ENCODE measurements around the gene SFT2D3.

SFT2D3 gene

DNA sequence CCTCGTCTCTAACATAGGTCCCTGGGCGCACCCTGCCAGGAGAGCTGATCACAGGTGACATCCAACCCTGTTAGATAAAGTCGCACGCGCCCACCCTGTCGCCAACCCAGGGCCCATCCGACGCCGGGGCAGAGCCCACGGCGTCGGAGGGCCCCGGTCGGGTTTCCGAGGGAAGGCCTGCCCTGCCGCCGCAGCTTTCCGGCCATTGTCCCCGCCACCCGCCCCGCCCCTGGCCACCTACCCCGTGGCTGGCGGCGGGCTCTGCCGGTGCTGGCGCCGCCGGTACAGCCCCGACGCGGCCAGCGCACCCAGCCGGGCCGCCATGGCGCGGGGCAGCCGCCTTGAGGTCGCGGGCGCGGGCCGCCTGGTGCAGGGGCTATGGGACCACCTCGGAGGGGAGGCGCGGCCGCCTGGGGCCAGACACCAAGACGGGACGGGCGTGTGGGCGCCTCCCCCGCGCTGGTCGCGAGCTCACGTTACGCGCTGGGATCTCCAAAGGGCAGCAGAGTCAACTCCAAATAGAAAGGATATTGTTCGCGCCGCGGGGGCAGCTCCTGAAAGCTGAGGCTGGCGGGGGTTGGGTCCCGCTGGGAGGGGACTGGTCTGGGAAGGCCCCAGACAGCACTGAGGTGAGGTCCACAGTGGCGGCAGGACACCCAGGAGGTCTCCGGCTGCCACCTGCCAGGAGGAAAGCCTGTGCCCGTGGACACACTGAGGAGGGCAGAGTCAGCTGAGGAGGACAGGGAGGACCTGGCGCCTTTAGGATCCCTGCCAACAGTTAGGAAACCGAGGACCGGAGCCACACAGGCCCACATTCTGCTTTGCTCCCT, 37.0 kb upstream of the SFT2D3 start:
- DNase-seq (ENCODE audit: low read depth in 2 of 2) = no peak

DNA sequence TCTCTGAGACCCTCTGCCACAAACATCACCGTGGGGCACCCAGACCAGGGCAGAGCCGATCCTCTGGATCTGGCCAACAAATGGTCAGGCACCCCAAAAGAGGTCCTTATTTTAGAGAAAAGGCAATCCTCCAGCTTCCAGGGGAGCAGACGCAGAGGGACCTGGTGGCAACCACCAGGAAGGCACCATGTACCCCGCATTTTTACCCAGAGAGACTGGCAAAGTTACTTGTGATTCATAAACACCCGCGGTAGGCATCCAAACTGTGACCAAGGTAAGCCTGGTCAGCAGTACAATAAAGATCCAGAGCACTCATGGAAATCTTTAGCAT, 36.4 kb upstream of the SFT2D3 start:
- no peak for DNase-seq (ENCODE audit: low read depth in 2 of 2)

DNA sequence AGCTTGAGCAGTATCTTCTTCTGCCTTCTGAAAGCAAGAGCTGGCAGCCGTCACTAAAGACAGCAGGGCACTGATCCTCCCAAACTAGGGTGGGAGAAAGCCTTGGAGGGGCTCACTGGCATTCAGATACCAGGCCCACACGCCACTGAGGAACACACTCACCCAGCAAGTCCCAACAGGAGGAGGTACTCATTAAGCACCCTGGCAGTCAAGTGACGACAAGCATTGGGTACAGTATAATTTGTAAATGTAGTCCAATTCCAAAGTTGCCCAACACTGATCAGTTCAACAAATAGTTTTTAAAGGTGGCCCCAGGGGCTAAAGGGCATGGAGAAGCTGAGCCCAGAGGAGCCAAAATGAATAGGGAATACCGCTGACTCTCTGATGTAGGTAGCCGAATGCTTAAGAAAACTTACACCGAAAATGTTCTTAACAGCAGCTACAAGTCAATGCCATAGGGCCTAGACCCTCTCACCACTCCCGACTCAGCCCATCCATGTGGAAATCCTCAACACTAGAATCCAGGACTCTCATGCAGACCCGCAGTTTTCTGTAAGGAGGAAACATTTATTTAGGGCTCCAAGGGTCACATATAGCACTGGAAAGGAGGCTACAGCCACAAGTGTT, 35.9 kb upstream of the SFT2D3 start:
- no peak for DNase-seq (ENCODE audit: low read depth in 2 of 2)

DNA sequence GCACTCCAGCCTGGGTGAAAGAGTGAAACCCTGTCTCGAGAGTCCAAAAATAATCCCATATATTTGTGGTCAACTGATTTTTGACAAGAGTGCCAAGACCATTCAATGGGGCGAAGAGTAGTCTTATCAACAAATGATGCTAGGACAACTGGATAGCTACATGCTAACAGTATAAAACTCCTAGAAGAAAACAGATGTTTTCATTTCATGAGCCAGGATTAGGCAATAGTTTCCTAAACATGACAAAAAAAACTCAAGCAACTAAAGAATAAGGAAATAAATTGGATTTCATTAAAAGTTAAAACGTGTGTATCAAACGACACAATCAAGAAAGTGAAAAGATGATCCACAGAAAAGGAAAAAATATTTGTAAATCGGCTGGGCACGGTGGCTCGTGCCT, 32.2 kb upstream of the SFT2D3 start:
- no peak for DNase-seq (ENCODE audit: low read depth in 2 of 2)

DNA sequence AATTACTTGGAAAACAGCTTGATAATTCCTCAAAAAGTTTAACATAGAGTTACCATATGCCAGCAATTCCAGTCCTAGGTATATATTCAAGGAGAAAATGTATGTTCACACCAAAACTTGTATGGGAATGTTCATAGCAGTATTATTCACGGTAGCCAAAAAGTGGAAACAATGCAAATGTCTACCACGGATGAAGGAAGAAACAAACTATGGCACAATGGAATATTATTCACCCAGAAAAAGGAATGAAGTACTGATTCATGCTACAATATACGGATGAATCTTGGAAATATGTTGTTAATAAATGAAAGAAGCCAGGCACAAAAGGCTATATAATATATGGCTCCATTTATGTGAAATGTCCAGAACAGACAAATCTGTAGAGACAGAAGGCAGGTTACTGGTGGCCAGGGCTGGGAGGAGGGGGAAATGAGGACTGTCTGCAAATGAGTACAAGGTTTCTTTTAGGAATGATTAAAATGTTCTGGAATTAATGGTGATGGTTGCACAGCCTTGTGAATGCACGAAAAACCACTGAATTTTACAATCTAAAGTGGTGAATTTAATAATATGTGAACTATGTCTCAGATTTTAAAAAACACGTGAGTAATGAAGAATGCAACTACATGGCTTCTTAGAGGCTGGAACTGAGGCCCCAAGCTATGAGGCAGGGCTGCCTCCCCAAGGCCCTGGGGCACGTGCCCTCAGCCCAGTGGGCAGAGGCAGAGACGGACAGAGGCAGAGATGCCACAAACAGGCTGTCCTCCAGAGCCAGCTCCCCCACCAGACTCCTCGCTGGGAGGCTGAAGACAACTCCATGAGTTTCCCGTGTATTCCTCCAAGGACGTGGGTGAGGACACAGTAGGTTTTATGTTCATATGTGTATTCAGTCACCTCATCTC, 31.0 kb upstream of the SFT2D3 start:
- DNase-seq (ENCODE audit: low read depth in 2 of 2) = no peak

DNA sequence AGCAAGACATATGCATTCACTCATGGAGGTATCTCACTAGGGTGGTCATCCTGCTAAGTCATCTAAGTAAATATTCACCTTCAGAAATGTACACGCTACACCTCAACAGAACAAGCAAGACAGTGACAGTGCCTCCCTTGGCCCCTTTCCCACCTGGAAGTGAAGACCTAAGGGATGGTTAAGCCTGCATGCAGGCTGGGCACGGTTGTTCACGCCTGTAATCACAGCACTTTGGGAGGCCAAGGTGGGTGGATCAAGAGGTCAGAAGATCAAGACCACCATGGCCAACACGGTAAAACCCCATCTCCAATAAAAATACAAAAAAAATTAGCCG, 30.4 kb upstream of the SFT2D3 start:
- no peak for DNase-seq (ENCODE audit: low read depth in 2 of 2)

DNA sequence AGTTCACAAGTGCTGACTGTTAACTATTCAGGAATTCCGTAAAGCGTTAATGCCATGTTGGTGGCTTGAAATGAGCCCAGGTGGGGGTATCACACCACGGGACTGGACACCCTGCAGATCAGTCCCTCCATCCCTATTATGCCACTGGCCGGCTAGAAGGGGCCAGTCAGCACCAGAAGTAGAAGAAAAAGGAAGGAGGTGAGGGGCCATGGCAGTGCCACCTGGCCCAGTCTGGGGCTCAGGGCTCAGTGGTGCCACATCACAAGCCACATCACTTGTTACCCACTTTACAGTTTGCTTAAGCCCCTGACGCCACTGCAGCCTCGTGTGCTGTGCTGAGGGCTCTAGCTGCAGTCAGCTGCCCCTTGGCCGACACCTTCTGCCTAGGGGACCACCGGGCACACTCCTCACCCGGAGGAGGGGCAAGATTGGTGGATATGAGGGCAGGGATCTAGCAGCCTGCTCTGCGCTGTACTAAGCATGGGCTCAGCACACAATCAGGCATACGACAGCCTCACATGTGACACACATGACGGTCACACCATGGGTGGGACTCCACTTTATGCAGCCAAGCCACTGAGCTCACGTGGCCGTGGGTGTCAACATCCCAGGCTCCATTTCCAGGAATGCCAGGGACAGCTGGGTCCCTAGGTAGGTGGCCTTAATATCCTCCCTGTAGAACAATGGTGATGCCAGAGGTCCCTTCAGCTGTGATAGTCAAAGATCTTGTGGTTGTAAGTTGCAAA, 29.6 kb upstream of the SFT2D3 start:
- no peak for DNase-seq (ENCODE audit: low read depth in 2 of 2)

DNA sequence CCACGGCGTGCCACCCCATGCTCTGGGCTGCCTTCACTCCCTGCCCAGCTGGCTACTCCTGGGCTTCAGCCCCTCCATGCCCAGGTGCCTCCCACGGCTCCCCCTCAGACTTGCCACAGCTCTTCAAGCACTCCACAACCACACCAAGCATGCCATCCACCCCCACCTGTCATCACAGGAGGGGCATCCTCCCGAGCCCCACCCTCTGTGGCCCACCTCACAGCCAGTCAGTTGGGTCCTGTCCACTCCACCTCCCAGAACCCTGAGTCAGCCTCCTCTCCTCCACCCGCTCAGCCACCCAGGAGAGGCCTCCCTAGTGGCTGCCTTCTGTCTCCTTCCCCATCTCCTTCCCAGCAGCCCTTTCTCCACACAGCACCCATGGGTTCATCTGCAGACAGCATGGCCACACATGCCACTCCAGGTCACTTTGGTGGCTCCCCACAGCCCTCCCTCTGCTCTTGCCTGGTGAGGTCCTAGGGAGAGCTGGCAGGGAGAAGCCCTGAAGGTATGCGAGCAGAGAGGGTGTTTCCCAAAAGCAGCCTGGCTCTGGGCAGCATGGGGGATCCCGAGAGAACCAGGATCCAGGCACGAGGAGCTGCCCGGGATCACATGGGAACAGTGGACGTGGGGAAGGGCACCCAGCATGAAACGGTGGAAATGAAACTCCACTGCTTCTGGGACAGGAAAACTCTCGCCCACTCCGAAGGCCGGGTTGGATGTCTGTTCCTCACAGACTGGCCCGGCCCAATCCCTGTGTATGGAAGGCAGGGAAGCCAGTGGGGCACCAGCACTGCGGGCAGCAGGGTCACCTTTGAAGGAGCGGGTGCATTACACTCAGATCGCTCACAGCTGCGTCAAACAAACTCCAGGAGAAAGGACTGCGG, 28.7 kb upstream of the SFT2D3 start:
- DNase-seq (ENCODE audit: low read depth in 2 of 2) = no peak

DNA sequence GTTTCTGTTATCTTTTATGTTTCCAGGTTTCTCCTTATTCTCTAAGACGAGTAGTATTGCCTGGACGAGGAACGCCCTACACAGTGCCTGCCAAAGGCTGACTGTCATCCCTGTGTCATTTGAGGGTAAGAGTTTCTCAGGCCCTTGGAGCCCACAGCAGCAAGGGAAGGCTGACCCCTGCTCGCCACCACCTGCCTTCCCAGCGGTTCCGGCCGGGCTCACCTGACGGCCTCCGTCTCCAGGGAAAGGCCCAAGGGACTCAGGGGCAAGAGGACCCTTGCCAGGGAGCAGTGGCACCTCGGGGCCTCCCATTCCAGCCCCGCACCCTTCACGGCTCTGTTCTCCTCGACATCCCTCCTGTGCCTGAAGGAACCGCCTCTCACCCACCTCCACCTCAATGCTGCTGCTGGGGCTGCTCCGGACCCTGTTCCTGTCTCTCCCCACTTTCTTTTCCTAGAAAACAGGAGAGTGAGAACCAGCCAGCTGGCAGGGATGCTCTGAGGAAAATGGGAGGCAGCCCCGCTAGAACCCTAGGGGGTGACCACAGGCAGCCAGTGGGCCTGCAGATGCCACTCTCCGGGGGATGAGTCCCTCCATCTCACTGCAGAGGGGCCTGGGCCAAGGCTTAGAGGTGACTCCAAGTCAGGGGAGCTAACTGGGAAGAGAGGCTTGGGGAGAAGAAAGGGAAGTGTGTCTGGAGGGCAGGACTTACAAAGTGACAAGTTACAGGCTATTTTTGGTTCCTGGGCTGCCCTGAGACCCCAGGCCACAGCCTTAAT, 27.8 kb upstream of the SFT2D3 start:
- no peak for DNase-seq (ENCODE audit: low read depth in 2 of 2)

DNA sequence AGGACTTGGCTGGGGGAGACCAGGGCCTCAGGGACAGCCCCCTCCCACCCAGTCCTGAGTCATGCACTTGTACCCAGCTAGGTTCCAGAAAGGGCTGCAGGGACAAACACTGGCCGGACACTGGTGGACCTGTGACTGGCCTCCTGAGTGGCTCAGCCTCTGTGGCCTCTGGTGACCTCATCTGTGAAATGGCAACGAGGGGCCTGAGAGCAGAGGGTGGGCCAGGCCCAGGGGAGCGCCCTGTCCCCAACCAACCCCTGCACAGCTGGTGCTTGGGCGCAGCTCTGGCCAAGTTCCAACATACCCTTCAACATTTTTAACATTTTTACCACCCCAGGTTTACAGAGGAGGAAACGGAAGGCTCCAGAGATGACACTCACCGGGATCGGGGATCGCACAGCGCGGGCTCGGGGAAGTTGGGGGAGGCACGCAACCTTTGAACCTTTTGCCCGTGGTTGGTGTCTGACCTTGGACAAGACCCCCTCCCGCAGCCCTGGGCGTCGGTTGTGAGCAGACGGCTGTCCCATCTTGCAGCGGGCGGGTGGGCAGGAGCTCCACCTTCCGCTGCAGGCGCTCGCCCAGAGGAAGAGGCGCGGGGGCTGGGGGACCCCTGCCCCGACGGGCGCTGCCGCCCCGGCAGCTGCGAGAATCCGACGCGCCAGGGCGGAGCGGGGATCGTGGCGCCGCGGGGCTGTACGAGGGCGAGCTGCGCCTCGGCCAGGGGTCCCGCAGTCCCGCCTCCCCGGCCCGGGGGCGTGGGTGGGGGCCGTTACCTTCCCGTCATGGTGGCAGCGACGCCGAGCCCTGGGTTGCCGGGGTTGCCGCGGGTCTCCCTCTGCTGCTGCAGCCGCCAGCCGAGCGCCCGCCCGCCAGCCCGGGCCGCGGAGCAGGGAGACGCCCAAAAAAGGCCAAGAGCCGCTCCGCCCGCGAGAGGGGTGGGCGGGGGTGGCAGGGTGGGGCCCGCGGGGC, 26.8 kb upstream of the SFT2D3 start:
- DNase-seq (ENCODE audit: low read depth in 2 of 2) = no peak

DNA sequence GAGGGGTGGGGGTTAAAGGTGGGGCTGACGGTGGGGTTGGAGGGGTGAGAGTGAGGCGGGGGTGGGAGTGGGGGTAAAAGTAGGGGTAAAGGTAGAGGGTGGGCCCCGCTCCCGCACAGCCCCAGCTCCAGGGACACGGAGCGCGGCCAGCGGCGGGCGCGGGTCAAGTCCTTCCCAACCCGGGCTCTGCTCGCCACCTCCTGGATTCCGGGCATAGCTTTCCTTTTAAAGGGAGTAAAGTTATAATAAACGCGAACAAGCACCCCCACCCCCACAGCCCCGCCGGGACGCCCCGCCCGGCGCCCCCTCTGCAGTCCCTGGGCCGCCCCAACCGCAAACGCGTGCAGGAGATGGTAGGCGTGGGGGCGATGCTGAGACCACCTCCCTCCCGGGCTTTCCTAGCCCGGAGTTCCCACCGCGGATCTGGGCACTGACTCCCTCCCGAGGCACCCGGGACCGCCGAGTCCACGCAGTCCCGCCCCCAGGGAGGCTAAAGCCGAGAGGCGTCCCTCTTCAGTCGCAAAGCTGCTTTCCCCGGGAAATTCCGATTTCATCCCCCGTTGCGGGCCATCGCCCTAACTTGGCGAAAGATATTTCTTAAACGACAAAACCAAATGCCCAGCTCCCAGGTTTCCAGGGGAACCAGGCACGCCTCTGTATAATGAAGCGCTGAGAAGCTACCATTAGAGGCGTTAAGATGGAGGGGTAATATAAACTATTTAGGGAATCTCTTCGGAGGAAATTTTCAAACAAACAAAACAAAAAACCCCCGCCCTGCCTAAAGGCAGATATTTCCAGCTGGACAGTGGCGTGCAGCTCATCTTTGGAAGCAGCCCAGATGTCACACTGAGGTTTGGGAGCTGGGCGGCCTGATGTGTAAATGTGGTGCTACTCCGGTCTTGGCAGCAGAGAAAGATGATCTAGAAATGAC, 25.7 kb upstream of the SFT2D3 start, which contains the start of gene LIMS2:
TSS of gene LIMS2 (minus strand) at position 200 of the 931 bp plus-strand sequence. CDS start 506 bp downstream, outside the sequence.
- no peak for DNase-seq (ENCODE audit: low read depth in 2 of 2)

DNA sequence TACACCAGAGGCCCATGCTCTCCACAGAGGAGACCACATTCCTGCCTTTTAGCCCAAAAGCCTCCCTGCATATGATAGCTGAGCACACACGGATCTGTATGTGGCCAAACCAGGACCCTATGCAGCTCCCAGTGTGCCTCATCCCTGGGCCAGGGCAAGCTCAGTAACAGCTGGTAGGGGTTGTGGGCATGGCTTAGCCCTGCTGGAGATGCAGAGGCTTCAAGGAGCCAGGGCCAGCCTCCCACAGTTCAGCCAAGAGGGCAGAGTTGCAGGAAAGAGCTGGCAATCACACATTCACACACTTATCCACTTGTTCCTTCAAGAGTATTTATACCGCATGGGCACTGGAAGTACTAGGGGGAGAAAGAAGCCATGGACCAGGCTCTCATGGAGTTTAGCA, 24.4 kb upstream of the SFT2D3 start:
- no peak for DNase-seq (ENCODE audit: low read depth in 2 of 2)

DNA sequence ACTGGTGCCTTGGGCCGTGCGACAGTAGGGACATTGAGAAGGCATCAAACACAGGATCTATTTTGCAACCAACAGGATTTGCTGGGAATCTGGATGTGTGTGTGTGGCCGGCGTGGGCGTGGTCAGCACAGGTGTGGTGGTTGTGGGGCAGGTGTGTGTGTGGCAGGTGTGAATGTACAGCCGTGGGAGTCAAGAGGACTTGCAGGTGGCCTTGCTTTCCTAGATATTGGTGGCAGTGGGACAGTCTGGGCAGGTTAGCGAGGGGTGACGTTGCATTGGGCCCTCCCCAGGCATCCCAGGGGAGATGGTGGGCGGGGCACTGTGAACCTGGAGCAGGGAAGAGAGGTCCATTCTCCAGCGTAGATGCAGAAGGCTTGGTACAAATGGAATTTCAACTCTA, 22.8 kb upstream of the SFT2D3 start:
- DNase-seq (ENCODE audit: low read depth in 2 of 2) = no peak

DNA sequence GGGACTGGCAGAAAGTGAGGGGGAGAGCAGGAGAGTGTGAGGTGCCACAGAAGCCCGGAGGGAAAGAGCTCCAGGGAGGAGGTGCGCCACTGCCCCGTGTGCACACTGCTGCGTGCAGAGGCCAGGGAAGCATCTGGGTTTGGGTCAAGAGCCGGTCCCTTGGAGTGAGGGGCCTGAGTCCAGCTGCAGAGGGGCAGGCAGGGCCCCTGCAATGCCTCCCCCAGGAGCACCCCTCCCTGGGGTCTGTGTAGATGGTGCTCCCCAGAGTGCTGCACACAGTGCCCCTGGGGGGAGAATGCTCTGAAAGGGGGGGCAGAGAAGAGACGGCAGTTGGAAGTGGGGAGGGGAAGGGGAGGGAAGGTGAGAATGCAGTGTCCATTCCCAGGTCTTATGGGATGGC, 22.3 kb upstream of the SFT2D3 start:
- DNase-seq (ENCODE audit: low read depth in 2 of 2) = no peak

DNA sequence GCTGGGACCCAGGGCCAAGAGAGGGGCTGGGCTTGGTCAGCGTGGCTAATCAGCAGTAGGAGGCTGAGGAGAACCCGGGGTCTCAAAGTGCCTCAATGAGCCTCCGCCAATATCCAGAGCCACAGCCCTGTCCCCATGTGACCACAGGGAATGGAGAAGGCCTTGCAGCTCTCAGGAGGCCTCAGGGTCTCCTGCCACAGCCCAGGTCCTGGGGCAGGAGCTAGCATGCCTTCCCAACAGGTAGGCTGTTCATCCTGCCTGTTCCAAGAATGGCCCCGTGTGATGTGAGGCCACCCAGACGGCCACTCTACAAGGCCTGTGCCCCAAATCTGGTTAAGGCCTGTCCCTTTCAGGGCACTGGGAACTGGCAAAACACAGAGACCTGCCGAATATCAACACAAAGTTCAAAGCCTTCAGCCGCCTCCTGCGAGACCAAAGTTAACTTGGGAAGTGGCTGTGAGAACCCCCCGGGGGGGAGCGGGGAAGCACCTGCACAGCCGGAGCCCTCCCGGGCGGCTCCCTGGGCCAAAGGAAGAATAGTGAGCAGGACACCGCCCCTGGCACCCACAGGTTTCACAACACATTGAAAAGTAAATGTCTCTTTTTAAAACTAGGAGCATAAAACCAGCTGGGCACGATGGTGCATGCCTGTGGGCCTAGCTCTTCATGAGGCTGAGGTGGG, 21.5 kb upstream of the SFT2D3 start:
- no peak for DNase-seq (ENCODE audit: low read depth in 2 of 2)

DNA sequence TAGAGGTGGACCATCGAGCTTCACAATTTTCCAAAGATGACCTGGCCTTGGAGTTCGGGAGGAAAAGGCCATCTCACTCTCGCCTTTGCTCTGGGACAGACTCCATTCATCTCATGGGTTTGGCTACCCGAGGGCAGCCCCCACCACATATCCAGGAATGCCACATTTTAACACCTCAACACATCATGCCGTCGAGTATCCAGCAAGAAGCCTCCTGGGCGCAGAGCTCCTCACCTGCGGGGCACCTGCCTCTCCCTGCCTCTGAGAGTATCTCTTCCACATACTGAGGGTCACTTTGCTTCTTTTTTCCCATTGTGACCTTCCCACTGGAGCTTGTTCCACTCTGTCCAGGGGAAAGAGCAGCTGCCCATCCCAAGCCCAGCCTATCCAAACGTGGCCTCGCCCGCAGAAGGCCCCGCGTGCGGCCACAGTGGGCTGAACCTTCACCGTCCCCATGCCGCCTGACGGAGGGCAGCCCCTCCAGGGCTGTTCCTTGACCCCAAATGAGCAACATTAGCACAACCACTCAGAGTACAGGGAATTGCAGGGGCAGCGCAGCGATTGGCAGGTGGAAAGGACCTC, 20.5 kb upstream of the SFT2D3 start:
- DNase-seq (ENCODE audit: low read depth in 2 of 2) = no peak

DNA sequence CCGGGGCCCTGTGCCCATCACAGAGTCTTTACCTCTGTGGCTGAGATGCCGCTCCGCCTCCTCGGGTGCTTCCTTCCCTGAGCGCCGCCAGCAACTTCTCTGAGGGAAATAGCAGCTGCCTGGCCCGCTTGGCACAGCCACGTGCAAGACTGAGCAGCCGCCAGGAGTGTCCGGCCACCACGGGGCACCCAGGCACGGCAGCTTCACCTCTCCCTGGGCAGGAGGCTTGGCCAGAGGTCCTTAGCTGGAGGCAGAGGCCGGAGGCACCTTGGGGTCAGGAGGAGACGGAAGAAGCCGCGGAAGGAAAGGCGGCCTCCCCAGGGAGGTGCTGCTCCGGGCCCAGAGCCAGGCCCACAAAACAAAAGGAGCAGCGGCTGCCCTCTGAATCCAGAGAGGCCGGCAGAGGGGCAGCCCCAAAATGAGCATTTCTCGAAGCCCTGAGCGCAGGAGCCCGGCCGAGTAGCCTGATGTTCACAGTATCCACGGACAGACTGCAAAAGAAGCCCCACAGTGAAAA, 20.0 kb upstream of the SFT2D3 start:
- no peak for DNase-seq (ENCODE audit: low read depth in 2 of 2)

Measured in stimulated activated CD4-positive, alpha-beta T cell treated with anti-CD3 and anti-CD28 coated beads, Interleukin-12 subunit alpha, Interleukin-12 subunit beta, amount 100 ng/mL, for 24 hours (primary cell).